ENCODE measurements around the gene KRT26.

GRCh38 chr17:40755231-40755630, 16.8 kb downstream of the KRT26 start, which contains the start of gene KRT25:
- TF ChIP-seq SP1 (IDR thresholded peaks at IDR 0.05) (no peak), BHLHE40 (IDR thresholded peaks at IDR 0.05; ENCODE audit: borderline replicate concordance) (no peak), FOXA1 (IDR thresholded peaks at IDR 0.05) (no peak), TARDBP (IDR thresholded peaks at IDR 0.05) (no peak), FOXM1 (IDR thresholded peaks at IDR 0.05; ENCODE audit: borderline replicate concordance) (no peak), PKNOX1 (IDR thresholded peaks at IDR 0.05) (no peak)
